T-helper 17 cell (primary cell): Measurements from ENCODE around the gene ARAP1. TPM values are rescaled to one million over a fixed set of nuclear protein-coding genes. Genes with fewer than 3 reads are reported as not detected.
A peak's percentile ranks its signal among the peaks of the same experiment; 100 is the strongest.

Source experiments
- ATAC-seq: fragments of 150-1000 bp; cut with Tn5 transposase; 2 replicates; pipeline ENCODE4 v1.10.0; 2021; ENCODE audit warnings: mild to moderate bottlenecking, moderate library complexity
- DNase-seq, 3 donors: peaks; one replicate each; pipeline versions ENCODE4 v3.0.0 to v3.0.0-alpha.2; 2020 to 2021
- H3K9me3 ChIP-seq: one replicate; pipeline ENCODE4 v1.7.0; 2013; ENCODE audit warnings: low read length, mild to moderate bottlenecking; ENCODE audit not compliant: control insufficient read depth, poor library complexity, severe bottlenecking
- H3K27ac Mint-ChIP-seq: one replicate; pipeline ENCODE4 v1.8.0; 2022; ENCODE audit warnings: mild to moderate bottlenecking, moderate library complexity, mixed read lengths
- H3K27me3 Mint-ChIP-seq: one replicate; pipeline ENCODE4 v1.8.0; 2022; ENCODE audit warnings: mixed read lengths
- H3K36me3 Mint-ChIP-seq: one replicate; pipeline ENCODE4 v1.8.0; 2022; ENCODE audit warnings: low read depth, mixed read lengths
- H3K4me1 Mint-ChIP-seq: one replicate; pipeline ENCODE4 v1.8.0; 2022; ENCODE audit warnings: mild to moderate bottlenecking, mixed read lengths
- H3K4me3 Mint-ChIP-seq: one replicate; pipeline ENCODE4 v1.8.0; 2022; ENCODE audit warnings: mild to moderate bottlenecking, moderate library complexity, mixed read lengths
- total RNA-seq, 4 donors: library from RNA in 2 of 4; stranded (reverse) in 2 of 4; gene quantifications; one replicate each; pipeline ENCODE4 v1.2.3 and lab custom pipeline; 2022 to 2026

Gene ARAP1
- total RNA-seq, 2 donors from 2014 or later, result 93.3 to 108 TPM

DNA sequence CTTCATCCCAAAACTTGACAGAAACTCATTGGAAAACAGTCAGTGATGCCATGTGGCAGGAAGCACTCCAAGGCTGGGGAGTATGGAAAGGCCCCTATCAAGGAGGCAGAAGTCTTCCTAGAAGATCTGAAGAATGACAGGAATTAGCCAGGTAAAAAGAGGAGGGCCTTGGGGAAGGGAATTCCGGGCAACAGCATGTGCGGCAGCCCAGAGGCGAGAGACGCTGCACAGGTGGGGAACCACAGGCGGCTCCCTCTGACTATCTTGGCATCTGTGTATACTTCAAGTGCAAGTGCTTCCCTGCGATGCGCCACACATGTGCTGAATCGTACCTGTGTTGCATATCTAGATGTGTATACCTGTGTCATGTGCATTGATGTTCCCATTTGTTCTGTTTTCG, 90.7 kb downstream of the ARAP1 start:
- Mint-ChIP-seq H3K4me3 (no peak overlapping the region), H3K27me3 (peaks cover 40% of the 10 kb centered on the region), H3K36me3 (peaks cover 5% of the 10 kb centered on the region), H3K4me1 (peaks cover 12% of the 10 kb centered on the region), H3K27ac (no peak overlapping the region)
- no peak for DNase-seq
- no peak for ATAC-seq
- H3K9me3 ChIP-seq, result no peaks in the 10 kb centered on the region

DNA sequence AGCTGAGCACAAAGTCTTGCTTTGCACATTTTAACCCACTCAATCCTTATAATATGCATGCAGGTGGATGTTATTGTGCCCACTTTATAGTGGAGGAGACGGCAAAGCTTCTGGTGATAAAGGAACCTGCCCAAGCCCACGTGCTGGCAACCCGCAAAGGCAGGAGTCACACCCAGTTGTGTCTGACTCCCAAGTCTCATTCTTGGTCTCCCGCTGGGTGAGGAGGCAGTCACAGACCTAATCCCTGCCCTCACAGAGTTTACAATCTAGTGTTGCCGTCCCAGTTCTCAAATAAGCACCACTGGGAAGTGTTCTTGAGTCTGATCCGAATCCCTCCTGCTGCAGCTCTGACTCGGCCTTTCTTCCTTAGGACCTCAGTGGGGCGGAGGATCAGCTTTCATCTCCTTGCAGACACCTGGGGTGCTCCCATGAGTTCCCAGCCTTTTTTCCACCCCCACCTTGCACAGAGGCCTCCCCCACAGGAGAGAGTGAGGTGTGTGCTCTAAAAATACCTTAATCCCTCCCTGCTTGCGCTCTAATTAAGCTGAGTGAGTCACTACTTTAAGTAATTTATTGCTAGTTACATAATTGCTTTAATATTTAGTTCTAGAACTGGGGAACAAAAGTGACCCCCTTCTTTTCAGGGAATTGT, 93.1 kb downstream of the ARAP1 start:
- ATAC-seq (no peak), DNase-seq (no peak)
- peaks cover 31% of the 10 kb centered on the region for H3K27me3 Mint-ChIP-seq
- H3K9me3 ChIP-seq, result no peaks in the 10 kb centered on the region
- H3K4me3 Mint-ChIP-seq, result no peak overlapping the region
- H3K27ac Mint-ChIP-seq, result no peak overlapping the region
- H3K36me3 Mint-ChIP-seq, result peaks cover 2% of the 10 kb centered on the region
- peaks cover 9% of the 10 kb centered on the region for H3K4me1 Mint-ChIP-seq

DNA sequence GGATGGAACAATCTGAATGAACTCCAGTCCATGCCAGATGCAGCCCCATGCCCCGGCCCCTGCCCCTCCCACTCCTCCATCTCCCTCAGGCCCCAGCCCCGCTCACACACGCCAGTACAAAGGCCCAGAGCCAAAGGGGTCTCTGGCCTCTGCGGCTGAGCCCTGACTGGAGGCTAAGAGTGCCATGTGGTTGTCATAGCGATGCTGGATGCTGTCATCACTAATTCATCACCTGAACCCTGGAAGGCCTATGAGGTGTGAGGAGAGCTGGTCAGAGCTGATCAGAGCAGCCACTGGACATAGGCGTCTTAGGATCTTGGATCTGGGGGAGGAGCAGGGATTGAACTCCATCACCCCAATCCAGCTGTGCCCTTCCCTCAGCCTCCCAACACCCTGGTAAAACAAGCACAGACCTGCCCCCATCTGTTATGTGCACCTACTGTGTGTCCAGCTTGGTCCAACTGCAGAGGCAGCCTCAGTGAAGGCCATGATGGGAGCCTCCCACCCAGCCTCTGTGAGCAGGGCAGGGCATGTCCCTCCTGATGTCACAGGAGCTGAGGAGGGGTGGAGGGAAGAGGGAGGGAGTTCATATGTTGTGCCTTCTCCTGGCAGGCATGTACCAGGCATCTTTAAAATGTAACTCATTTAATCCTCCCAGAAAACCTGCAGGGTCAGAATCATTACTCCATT, 94.7 kb downstream of the ARAP1 start:
- Mint-ChIP-seq H3K4me1 (peaks cover 5% of the 10 kb centered on the region), H3K36me3 (peaks cover 7% of the 10 kb centered on the region), H3K27me3 (peaks cover 42% of the 10 kb centered on the region), H3K27ac (no peak overlapping the region), H3K4me3 (no peak overlapping the region)
- DNase-seq (no peak), ATAC-seq (no peak)
- no peaks in the 10 kb centered on the region for H3K9me3 ChIP-seq

DNA sequence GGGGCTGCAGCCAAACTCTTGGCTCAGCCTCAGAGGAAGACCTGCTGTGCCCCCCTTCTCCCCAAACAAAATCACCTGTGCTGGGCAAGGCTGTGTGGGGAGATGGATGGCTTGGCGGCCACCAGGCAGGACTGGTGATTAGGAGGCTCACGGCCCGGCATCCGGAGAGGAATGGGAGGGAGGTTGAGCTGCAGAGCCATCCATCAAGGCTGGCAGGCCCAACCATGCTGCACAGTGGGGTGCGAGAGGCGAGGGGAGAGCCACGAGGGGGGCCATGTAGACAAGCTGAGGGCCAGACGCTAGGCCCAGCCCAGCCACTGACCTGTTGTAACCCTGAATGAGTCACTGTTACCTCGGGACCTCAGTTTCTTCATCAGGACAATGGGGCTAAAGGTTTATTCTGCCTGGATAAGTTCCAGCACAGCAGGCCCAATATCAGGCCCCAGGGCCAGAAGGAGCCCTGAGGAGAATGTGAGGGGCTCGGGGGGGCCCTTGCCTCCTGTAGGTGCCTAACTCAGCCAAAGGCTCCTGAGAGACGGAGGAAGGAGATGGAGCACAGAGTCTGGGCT, 96.2 kb downstream of the ARAP1 start:
- no peak overlapping the region for H3K27ac Mint-ChIP-seq
- H3K36me3 Mint-ChIP-seq, result peaks cover 7% of the 10 kb centered on the region
- H3K27me3 Mint-ChIP-seq, result peaks cover 32% of the 10 kb centered on the region
- H3K4me1 Mint-ChIP-seq, result peaks cover 2% of the 10 kb centered on the region
- no peak for DNase-seq
- no peak for ATAC-seq
- no peaks in the 10 kb centered on the region for H3K9me3 ChIP-seq
- no peak overlapping the region for H3K4me3 Mint-ChIP-seq

DNA sequence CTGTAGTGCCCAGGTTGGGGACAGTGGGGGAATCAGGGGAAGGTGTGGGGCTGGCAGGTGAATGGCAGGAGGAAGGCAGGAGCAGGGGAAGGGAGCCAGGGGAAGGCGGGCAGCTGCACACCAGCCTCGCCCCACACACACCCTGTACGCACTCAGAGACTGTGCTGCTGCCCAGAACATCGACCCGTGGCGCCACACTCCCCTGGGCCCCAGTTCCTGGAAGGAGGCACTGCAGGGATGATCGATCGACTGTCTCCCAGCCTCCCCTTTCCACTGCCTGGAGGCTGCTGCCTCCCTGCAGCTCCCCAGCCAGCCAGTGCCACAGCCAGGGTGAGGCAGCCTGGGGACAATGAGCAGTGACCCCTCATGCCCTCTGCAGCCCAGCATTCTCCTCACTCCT, 97.2 kb downstream of the ARAP1 start:
- peaks cover 3% of the 10 kb centered on the region for H3K4me1 Mint-ChIP-seq
- DNase-seq, result no peak
- ATAC-seq, result no peak
- peaks cover 27% of the 10 kb centered on the region for H3K27me3 Mint-ChIP-seq
- H3K4me3 Mint-ChIP-seq, result no peak overlapping the region
- no peak overlapping the region for H3K27ac Mint-ChIP-seq
- peaks cover 4% of the 10 kb centered on the region for H3K36me3 Mint-ChIP-seq
- no peaks in the 10 kb centered on the region for H3K9me3 ChIP-seq

DNA sequence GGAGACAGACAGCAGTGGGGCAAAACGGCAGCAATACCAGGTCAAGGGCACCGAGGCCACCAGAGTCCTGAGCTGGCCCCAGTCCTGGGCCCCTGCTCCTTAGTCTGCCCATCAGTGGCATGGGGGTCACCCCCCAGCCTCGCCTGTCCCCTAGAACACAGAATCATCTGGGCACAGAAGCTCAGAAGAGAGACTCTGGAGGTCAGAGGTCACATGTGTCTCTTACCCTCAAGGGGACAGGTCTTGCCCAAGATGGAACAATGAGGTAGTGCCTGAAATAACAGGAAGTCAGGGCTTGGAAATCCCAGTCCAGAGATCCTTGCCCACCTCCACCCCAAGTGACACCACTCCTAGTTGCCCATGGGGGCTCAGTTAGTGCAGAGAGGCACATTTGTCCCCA, 98.6 kb downstream of the ARAP1 start:
- ATAC-seq (no peak), DNase-seq (no peak)
- peak overlapping the region; percentile 74 for H3K27ac Mint-ChIP-seq
- H3K4me3 Mint-ChIP-seq, result no peak overlapping the region
- H3K9me3 ChIP-seq, result no peaks in the 10 kb centered on the region
- H3K27me3 Mint-ChIP-seq, result peaks cover 25% of the 10 kb centered on the region
- H3K36me3 Mint-ChIP-seq, result peaks cover 4% of the 10 kb centered on the region
- H3K4me1 Mint-ChIP-seq, result peaks cover 3% of the 10 kb centered on the region

DNA sequence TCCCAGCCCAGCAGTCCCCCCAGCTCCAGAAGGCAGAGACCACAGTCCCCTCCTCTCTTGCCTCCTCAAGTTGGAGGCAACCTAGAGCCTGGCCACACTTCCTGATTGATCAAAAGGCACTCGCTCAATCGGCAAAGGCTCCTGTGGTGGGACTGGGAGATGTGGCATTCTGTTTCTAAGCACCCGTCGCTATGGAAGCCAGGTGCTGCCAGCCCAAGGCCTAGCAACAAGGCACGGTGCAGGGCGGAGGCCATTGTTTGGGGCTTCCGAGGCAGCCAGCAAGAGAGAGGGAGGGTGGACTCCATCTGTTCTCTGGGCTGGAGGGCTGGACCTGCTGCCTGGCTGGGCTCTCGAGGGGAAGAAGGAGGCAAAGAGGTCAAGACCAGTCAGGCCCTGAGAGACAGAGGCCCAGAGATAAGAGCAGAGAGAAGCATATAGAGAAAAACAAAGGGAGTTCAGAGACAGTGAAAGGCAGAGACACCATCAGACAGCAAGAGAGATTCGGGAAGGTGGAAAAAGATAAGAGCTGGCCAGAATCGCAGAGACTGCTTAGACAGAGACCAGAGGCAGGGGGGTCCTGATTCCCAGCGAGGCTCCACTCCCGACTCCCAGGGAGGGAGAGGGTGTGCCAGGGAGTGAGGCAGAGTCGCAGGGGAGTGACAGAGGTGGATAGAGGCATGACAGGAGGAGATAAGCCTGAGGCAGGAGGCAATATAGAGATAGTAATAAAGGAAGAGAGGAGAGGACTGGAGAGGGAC, 99.2 kb downstream of the ARAP1 start:
- no peak overlapping the region for H3K4me3 Mint-ChIP-seq
- no peaks in the 10 kb centered on the region for H3K9me3 ChIP-seq
- peaks cover 20% of the 10 kb centered on the region for H3K27me3 Mint-ChIP-seq
- H3K36me3 Mint-ChIP-seq, result peaks cover 4% of the 10 kb centered on the region
- peak overlapping the region; percentile 74 for H3K27ac Mint-ChIP-seq
- DNase-seq (no peak), ATAC-seq (no peak)
- H3K4me1 Mint-ChIP-seq, result peaks cover 3% of the 10 kb centered on the region

GRCh38 chr11:72652133-72652532, 100.1 kb downstream of the ARAP1 start:
- H3K9me3 ChIP-seq, result no peaks in the 10 kb centered on the region
- peaks cover 4% of the 10 kb centered on the region for H3K36me3 Mint-ChIP-seq
- H3K4me1 Mint-ChIP-seq, result peaks cover 3% of the 10 kb centered on the region
- no peak for ATAC-seq
- H3K27me3 Mint-ChIP-seq, result peaks cover 20% of the 10 kb centered on the region
- no peak overlapping the region for H3K27ac Mint-ChIP-seq
- no peak overlapping the region for H3K4me3 Mint-ChIP-seq
- no peak for DNase-seq

- H3K4me1 Mint-ChIP-seq, result peaks cover 2% of the 10 kb centered on the region
- H3K36me3 Mint-ChIP-seq, result peaks cover 4% of the 10 kb centered on the region
- peaks cover 11% of the 10 kb centered on the region for H3K27me3 Mint-ChIP-seq
- H3K4me3 Mint-ChIP-seq, result no peak overlapping the region
- no peaks in the 10 kb centered on the region for H3K9me3 ChIP-seq
- DNase-seq (no peak), ATAC-seq (no peak)
- H3K27ac Mint-ChIP-seq, result no peak overlapping the region
Measured at GRCh38 chr11:72649215-72649976, 102.8 kb downstream of the ARAP1 start.

GRCh38 chr11:72648384-72649136, 103.6 kb downstream of the ARAP1 start:
- DNase-seq, result no peak
- H3K9me3 ChIP-seq, result no peaks in the 10 kb centered on the region
- H3K4me3 Mint-ChIP-seq, result no peak overlapping the region
- no peak overlapping the region for H3K27ac Mint-ChIP-seq
- H3K36me3 Mint-ChIP-seq, result peaks cover 4% of the 10 kb centered on the region
- H3K27me3 Mint-ChIP-seq, result peaks cover 16% of the 10 kb centered on the region
- no peak for ATAC-seq
- H3K4me1 Mint-ChIP-seq, result peaks cover 6% of the 10 kb centered on the region

DNA sequence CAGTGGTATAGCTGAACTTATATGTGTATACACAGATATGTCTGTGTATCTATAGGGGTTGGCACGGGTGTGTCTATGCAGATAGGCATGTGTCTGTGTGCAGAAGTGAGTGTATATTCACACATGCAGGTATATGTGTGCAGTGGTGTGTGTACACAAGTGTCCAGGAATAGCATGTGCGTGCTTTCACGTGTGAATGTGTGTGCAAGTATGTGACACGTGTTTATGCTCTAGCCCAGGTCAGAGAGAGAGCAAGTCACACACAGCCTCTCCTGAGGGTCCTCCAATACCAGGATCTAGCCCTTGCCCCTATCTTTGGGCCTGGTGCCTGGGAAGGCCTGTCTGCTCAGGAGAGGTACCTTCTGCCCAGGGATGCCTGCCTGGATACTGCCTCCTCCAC, 104.3 kb downstream of the ARAP1 start:
- H3K36me3 Mint-ChIP-seq, result no peaks in the 10 kb centered on the region
- H3K27me3 Mint-ChIP-seq, result peaks cover 11% of the 10 kb centered on the region
- ATAC-seq (no peak), DNase-seq (no peak)
- H3K9me3 ChIP-seq, result no peaks in the 10 kb centered on the region
- H3K27ac Mint-ChIP-seq, result no peak overlapping the region
- no peak overlapping the region for H3K4me3 Mint-ChIP-seq
- peaks cover 6% of the 10 kb centered on the region for H3K4me1 Mint-ChIP-seq

- no peak for DNase-seq
- peaks cover 9% of the 10 kb centered on the region for H3K27me3 Mint-ChIP-seq
- peaks cover 10% of the 10 kb centered on the region for H3K4me1 Mint-ChIP-seq
- H3K36me3 Mint-ChIP-seq, result no peaks in the 10 kb centered on the region
- H3K4me3 Mint-ChIP-seq, result no peak overlapping the region
- ATAC-seq, result no peak
- no peaks in the 10 kb centered on the region for H3K9me3 ChIP-seq
- H3K27ac Mint-ChIP-seq, result no peak overlapping the region
Measured at GRCh38 chr11:72646472-72646871, 105.7 kb downstream of the ARAP1 start.
